Measurements from ENCODE around the gene TMEM126A. TPM values are rescaled to one million over a fixed set of nuclear protein-coding genes. Genes with fewer than 3 reads are reported as not detected.
A peak's percentile ranks its signal among the peaks of the same experiment; 100 is the strongest.

Gene TMEM126A
- total and polyA plus RNA-seq, 2 of the 13 experiments (the other 11 are each of a cell fraction or from before 2014, with no cell fraction given) = 59.5 to 66.9 TPM

DNA sequence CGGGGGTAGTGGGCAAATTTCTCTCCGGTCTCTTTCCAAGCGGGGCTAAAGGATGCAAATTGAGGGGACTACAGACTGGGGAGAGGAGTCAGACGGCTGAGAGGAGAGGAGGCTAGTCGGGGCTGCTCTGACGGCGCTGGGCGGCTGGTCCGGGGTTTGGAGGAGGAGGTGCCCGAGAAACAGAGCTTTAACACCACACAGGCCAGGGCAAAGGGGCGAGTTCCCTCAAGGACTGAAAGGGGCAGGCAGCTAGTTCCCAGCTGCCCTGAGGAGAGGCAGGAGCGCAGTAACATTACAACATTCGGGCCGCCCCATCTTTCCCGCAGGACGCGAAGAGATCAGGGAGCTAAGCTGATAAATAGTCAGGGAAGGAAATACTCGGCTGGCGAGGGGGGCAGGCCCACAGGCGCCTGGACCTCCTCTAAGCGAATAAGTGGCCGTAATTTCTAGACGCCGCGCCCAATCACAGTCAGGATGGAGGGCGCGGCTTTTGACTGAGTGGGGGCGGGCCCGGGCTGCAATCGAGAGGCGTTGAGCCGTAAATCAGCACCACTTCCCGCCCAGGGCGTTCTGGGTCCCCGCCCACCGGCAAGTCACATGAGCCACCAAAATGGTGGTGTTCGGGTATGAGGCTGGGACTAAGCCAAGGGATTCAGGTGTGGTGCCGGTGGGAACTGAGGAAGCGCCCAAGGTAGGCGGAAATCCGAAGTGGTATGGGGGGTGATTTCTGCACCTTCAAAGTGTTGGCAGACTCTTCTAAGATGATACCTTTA is 19.6 kb upstream of the TMEM126A start, which contains the start of gene TMEM126B (continued):
- TF ChIP-seq, protein P1, sequence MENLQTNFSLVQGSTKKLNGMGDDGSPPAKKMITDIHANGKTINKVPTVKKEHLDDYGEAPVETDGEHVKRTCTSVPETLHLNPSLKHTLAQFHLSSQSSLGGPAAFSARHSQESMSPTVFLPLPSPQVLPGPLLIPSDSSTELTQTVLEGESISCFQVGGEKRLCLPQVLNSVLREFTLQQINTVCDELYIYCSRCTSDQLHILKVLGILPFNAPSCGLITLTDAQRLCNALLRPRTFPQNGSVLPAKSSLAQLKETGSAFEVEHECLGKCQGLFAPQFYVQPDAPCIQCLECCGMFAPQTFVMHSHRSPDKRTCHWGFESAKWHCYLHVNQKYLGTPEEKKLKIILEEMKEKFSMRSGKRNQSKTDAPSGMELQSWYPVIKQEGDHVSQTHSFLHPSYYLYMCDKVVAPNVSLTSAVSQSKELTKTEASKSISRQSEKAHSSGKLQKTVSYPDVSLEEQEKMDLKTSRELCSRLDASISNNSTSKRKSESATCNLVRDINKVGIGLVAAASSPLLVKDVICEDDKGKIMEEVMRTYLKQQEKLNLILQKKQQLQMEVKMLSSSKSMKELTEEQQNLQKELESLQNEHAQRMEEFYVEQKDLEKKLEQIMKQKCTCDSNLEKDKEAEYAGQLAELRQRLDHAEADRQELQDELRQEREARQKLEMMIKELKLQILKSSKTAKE (CRISPR knock-in tag; IDR thresholded peaks at IDR 0.05; ENCODE audit: borderline replicate concordance) = no peak
- TF ChIP-seq, protein P2, sequence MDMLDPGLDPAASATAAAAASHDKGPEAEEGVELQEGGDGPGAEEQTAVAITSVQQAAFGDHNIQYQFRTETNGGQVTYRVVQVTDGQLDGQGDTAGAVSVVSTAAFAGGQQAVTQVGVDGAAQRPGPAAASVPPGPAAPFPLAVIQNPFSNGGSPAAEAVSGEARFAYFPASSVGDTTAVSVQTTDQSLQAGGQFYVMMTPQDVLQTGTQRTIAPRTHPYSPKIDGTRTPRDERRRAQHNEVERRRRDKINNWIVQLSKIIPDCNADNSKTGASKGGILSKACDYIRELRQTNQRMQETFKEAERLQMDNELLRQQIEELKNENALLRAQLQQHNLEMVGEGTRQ (IDR thresholded peaks at IDR 0.05; ENCODE audit: low read depth, low read length) = peak; percentile 79
- TF ChIP-seq, protein P2 (CRISPR knock-in tag; IDR thresholded peaks at IDR 0.05; ENCODE audit: borderline replicate concordance) = peak; percentile 96; the same call in 1 of the 2 replicates
- no peak for TF ChIP-seq FOXA1 (IDR thresholded peaks at IDR 0.05)
- TF ChIP-seq FOXA1 (CRISPR knock-in tag; IDR thresholded peaks at IDR 0.05) = no peak
- TF ChIP-seq TBP (CRISPR knock-in tag; IDR thresholded peaks at IDR 0.05) = no peak
- TF ChIP-seq FLYWCH1 (CRISPR knock-in tag; IDR thresholded peaks at IDR 0.05) = no peak
- TF ChIP-seq, protein P3, sequence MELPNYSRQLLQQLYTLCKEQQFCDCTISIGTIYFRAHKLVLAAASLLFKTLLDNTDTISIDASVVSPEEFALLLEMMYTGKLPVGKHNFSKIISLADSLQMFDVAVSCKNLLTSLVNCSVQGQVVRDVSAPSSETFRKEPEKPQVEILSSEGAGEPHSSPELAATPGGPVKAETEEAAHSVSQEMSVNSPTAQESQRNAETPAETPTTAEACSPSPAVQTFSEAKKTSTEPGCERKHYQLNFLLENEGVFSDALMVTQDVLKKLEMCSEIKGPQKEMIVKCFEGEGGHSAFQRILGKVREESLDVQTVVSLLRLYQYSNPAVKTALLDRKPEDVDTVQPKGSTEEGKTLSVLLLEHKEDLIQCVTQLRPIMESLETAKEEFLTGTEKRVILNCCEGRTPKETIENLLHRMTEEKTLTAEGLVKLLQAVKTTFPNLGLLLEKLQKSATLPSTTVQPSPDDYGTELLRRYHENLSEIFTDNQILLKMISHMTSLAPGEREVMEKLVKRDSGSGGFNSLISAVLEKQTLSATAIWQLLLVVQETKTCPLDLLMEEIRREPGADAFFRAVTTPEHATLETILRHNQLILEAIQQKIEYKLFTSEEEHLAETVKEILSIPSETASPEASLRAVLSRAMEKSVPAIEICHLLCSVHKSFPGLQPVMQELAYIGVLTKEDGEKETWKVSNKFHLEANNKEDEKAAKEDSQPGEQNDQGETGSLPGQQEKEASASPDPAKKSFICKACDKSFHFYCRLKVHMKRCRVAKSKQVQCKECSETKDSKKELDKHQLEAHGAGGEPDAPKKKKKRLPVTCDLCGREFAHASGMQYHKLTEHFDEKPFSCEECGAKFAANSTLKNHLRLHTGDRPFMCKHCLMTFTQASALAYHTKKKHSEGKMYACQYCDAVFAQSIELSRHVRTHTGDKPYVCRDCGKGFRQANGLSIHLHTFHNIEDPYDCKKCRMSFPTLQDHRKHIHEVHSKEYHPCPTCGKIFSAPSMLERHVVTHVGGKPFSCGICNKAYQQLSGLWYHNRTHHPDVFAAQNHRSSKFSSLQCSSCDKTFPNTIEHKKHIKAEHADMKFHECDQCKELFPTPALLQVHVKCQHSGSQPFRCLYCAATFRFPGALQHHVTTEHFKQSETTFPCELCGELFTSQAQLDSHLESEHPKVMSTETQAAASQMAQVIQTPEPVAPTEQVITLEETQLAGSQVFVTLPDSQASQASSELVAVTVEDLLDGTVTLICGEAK (IDR thresholded peaks at IDR 0.05) = no peak
- TF ChIP-seq, protein P3 (CRISPR knock-in tag; IDR thresholded peaks at IDR 0.05) = no peak; the same call in 1 of the 2 replicates
- TF ChIP-seq ISX (CRISPR knock-in tag; conservative IDR thresholded peaks at IDR 0.05) = no peak
- TF ChIP-seq ZBTB1 (CRISPR knock-in tag; IDR thresholded peaks at IDR 0.05; ENCODE audit: borderline replicate concordance) = no peak
- no peak for TF ChIP-seq TEAD2 (CRISPR knock-in tag; IDR thresholded peaks at IDR 0.05)
- TF ChIP-seq ZNF253 (CRISPR knock-in tag; IDR thresholded peaks at IDR 0.05; ENCODE audit: borderline replicate concordance) = no peak
- TF ChIP-seq, protein P4, sequence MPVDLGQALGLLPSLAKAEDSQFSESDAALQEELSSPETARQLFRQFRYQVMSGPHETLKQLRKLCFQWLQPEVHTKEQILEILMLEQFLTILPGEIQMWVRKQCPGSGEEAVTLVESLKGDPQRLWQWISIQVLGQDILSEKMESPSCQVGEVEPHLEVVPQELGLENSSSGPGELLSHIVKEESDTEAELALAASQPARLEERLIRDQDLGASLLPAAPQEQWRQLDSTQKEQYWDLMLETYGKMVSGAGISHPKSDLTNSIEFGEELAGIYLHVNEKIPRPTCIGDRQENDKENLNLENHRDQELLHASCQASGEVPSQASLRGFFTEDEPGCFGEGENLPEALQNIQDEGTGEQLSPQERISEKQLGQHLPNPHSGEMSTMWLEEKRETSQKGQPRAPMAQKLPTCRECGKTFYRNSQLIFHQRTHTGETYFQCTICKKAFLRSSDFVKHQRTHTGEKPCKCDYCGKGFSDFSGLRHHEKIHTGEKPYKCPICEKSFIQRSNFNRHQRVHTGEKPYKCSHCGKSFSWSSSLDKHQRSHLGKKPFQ (CRISPR knock-in tag; IDR thresholded peaks at IDR 0.05; ENCODE audit: insufficient replicate concordance) = peak; percentile 15
- peak; percentile 91 for TF ChIP-seq SAP130 (CRISPR knock-in tag; IDR thresholded peaks at IDR 0.05; ENCODE audit: low read depth)

Measured in HepG2 (cell line).